ENCODE results near the gene INPP1.

DNA sequence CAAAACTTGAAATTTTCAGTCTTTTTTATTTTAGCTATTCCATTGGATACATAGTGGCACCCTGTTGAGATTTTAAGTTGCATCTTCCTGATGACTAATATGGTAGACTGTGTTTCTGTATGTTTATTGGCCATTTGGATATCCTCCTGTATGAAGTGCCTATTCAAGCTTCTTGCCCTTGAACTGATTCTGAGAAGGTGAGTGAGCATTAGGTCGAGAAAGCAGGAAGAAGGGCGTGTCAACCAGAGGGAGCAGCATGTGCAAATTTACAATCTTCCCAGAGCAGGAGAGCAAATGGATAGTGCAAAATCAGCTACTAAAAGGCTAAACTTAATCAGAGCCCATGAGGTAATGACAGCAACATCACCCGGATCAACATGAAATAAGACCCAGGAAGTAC is 8.6 kb downstream of the INPP1 start:
- TF ChIP-seq, protein P1, sequence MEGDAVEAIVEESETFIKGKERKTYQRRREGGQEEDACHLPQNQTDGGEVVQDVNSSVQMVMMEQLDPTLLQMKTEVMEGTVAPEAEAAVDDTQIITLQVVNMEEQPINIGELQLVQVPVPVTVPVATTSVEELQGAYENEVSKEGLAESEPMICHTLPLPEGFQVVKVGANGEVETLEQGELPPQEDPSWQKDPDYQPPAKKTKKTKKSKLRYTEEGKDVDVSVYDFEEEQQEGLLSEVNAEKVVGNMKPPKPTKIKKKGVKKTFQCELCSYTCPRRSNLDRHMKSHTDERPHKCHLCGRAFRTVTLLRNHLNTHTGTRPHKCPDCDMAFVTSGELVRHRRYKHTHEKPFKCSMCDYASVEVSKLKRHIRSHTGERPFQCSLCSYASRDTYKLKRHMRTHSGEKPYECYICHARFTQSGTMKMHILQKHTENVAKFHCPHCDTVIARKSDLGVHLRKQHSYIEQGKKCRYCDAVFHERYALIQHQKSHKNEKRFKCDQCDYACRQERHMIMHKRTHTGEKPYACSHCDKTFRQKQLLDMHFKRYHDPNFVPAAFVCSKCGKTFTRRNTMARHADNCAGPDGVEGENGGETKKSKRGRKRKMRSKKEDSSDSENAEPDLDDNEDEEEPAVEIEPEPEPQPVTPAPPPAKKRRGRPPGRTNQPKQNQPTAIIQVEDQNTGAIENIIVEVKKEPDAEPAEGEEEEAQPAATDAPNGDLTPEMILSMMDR (IDR thresholded peaks at IDR 0.05) = no peak
- TF ChIP-seq POLR2A (IDR thresholded peaks at IDR 0.05) = no peak

Measured in upper lobe of left lung (tissue), 4 donors.